NCI-H446 treated with DMSO at 0.1 percent for 48 hours (cell line): Measurements from ENCODE around the gene SLC35F6.

ENCODE experiments used
- DNase-seq: peaks from one replicate; lab custom pipeline; 2025; lab: John Stamatoyannopoulos, UW

The SLC35F6 gene

GRCh38 chr2:26822877-26823276 lies 58.8 kb downstream of the SLC35F6 start:
- no peak for DNase-seq
